Measurements from ENCODE around the gene RBP2.

GRCh38 chr3:139443186-139443585, 33.1 kb downstream of the RBP2 start:
- TF ChIP-seq, protein P1, sequence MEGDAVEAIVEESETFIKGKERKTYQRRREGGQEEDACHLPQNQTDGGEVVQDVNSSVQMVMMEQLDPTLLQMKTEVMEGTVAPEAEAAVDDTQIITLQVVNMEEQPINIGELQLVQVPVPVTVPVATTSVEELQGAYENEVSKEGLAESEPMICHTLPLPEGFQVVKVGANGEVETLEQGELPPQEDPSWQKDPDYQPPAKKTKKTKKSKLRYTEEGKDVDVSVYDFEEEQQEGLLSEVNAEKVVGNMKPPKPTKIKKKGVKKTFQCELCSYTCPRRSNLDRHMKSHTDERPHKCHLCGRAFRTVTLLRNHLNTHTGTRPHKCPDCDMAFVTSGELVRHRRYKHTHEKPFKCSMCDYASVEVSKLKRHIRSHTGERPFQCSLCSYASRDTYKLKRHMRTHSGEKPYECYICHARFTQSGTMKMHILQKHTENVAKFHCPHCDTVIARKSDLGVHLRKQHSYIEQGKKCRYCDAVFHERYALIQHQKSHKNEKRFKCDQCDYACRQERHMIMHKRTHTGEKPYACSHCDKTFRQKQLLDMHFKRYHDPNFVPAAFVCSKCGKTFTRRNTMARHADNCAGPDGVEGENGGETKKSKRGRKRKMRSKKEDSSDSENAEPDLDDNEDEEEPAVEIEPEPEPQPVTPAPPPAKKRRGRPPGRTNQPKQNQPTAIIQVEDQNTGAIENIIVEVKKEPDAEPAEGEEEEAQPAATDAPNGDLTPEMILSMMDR (IDR thresholded peaks at IDR 0.05; ENCODE audit: insufficient read depth, low read length, poor library complexity, severe bottlenecking), result no peak
- TF ChIP-seq EZH2phosphoT487 (conservative IDR thresholded peaks at IDR 0.05; ENCODE audit: low read length), result no peak
